GM21526 (cell line): ENCODE data around the gene ALDH16A1.

Experiments
- ATAC-seq: cut with Tn5 transposase; IDR thresholded peaks from one replicate; pipeline ENCODE4 v1.9.1; 2021; ENCODE audit warnings: moderate library complexity; ENCODE audit not compliant: unreplicated experiment, low FRiP score

Gene ALDH16A1

DNA sequence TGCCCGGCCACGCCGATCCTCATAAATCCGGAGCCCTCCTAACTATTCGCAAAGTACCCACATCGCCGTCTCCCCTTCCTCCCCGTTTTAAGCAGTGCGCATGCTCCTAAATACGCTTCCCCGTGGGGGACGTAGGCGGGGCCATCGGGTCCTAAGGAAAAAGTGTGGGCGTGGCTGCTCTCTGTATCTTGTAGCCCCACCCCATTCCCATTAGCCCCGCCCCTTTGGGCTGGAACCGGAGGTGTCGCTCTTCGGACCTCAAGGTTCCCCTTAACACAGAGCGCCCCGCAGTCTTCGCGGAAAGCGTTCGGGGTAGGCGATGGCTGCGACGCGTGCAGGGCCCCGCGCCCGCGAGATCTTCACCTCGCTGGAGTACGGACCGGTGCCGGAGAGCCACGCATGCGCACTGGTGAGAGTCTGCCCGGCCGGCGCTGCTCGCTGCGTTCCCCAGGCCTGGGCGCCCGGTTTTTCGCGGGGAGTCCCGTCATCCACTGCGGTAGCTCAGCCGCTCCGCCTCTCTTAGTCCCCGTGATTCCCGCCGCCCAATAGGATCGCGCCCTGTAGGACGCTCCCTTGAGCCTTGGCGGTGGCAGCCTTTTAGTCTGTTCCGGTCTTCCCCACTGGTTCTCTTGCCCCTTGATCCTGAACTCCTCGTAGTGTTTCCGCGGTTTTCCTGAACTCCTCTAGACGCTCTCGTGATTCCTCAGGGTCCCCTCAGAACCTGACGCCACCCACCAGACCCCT lies at the start of gene ALDH16A1:
Gene ALDH16A1 (plus strand): TSS at position 213 of the 744 bp plus-strand sequence. CDS start 107 bp downstream, at position 320.
- ATAC-seq, result peak; percentile 78

DNA sequence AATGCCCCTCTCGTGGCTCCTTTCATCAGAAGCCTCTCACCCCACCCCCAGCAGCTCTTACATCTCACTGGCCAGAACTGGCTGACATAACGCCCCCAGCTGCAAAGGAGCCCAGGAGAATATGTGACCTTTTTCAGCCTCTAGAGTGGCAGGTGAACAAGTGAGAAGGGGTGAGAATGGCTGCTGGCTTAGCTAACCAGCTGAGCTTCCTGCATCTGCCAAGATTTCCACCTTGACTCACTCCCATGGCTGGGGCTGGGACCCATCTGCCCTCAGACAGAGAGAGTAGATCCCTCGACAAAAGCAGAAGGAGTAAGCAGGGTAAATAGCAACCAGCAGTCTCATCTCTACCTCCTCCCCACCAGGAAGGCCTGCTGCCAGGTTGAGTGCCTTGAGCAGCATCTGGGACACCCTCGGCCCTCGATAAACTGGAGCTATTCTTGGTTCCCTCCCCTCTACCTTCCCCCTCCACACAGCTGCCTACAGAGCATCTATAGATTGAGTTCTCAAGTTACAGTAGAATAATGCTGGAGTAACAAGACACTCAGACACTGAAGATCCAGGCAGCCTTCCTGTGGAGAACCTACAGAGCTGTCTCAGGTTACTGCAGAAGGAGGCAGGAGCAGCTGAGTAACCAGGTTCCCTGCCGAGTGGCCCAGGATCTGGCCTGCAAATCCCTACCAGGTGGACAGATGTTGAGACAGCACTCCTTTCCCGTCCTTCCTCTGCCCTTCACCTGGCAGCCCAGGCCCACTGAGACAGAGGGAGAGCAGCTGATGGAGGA lies 49.4 kb upstream of the ALDH16A1 start:
- ATAC-seq, result no peak

DNA sequence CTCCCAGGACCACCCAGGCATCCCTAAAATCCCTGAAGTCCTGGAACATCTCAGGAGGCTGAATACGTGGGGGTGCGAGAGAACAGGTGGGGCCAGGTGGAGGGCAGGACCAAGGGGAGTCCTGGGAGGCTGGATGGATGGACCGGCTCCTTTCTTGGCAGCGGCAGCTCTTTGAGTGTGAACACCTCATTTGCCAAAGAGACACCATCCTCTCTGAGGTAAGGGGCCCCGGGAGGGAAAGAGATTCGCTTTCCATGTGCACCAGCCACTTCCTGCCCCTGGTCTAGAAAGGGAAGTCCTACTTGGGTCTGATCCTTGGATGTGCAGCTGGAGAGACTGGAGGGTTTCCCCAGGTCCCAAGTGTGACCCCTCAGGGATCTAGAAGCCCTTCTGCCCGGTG lies 45.9 kb upstream of the ALDH16A1 start:
- ATAC-seq, result no peak

DNA sequence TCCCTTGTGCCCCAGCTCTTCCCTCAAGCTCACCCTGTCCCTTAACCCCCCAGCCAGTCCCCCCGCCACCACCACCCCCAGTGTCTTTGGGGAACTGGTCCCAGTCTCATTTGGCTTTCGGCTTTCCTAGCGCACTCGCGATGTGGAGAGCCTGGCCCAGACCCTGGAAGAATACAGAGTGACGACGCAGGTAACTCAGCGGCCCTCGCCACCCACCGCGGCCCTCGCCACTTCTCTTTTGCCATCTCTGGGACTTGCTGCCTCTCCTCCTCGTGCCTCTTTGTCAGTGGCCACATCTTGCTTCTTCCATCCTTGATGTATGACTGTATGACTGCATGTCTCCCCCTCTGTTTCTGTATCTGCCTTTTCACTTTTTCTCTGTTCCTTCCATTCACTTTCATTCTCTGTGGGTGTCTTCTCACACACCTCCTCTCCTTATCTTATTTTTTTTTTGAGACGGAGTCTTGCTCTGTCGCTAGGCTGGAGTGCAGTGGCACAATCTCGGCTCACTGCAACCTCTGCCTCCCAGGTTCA lies 45.5 kb upstream of the ALDH16A1 start:
- ATAC-seq, result no peak

DNA sequence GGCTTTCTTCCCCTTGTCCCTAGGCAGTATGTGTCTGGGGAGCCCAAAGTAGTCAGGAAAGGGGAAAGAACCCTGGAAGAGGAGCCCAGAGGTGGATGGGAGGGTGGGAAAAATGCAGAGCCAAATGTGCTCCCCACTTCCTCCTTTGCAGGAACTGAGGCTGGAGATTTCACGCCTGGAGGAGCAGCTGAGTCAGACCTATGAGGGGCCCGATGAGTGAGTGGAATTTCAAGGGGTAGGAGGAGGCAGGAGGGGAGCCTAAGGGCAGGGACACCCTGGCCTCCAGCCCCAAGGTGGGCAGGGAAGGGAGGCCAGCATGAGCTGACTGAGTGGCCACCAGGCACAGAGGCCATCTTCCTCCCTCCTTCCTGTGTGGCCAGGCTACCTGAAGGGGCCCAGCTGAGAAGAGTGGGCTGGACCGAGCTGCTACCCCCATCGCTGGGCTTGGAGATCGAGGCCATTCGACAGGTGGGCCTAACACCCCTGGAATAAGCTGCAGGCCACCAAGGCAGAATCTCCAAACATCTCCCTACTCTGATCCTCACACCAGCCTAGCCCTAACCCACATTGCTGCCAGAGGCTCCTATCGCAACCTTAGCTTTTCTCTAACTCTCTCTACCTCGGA lies 44.1 kb upstream of the ALDH16A1 start:
- ATAC-seq, result no peak

DNA sequence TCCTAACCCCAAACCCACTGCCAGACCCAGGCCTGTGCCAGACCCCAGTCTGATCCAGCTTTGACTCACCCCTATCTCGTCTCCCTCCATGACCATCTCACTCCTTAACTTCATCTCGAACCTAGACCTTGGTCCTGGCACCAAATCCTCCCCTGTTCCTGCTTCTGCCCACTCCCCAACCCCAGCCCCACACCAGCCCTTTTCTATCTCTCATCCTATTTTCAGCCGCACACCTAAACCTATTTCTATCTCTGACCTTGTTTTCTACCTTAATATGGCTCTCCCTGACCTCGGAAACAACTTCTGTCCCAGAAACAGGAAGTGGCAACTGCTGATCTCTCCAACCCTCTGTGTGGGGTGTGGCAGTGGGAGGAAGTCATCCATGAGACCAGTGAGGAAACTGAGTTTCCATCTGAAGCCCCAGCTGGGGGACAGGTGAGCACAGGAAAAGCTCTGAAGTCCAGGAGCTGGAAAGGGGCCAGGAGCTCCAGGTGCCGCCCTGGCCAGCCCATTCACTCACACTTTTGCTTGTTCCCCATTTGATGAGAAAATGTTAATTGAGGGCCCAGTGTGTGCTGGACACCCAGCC lies 43.5 kb upstream of the ALDH16A1 start:
- no peak for ATAC-seq

DNA sequence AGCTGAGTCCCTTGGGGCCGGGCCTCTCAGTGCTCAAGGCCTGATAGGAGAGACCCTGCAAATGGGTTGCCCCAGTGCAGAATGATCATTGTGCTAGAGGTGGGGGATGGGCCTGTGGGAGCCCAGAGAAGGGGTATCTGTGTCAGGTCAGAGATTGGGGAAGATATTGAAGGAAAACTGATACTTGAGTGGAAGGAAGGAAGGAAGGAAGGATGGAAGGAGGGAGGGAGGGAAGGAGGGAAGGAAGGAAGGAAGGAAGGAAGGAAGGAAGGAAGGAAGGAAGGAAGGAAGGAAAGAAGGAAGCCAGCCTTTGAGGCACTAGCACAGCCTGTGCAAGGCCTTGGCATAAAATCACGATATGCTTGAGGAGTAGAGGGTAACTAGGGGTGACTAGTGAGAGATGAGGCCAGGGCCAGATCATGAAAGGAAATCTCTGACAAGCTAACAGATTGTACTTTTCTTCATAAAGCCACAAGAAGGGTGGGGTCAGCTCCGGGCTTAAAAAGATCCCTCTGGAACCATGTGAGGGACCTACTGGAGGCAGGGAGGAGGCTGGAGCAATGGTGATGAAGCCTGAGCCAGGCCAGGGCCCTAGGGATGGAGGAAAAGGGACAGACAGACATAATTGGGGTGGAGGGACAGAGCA lies 41.2 kb upstream of the ALDH16A1 start:
- no peak for ATAC-seq

DNA sequence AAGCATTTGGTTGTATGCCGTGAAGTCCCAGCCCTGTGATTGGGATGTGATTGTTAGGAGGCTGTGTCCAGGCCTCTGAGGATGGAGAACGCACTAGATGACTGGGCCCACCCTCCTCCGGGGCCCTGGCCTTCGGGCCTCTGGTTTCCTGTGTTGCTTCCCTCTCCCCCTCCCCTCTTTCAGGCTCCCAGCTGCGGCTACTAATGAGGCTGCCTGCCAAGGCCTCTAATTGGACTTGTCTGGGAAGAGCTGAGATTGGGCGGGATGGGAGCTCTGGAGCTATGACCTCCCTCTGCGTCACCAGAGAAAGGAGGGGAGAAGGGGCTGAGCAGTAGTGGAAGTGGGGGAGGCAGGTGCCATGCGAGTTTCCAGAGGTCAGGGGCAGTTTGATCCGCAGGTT lies 39.7 kb upstream of the ALDH16A1 start:
- no peak for ATAC-seq

DNA sequence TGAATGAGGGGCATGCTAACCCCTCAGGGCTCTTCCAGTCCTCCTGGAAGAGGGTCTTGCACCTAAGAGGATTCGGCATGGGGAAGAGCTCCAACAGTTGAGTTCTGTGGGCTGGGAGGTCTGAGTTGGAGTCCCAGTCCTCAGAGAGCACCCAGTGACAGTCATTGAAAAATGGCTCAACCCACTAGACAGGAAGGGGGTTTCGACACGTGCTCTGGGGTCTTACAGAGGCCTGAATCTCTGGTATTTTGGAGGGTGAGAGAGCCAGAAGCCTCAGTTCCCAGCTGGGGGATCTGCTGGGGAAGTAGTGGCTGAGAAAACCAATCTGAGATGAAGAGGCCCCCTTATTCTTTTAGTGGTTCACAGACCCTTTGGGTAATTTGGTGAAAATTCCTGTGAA lies 38.8 kb upstream of the ALDH16A1 start:
- no peak for ATAC-seq

DNA sequence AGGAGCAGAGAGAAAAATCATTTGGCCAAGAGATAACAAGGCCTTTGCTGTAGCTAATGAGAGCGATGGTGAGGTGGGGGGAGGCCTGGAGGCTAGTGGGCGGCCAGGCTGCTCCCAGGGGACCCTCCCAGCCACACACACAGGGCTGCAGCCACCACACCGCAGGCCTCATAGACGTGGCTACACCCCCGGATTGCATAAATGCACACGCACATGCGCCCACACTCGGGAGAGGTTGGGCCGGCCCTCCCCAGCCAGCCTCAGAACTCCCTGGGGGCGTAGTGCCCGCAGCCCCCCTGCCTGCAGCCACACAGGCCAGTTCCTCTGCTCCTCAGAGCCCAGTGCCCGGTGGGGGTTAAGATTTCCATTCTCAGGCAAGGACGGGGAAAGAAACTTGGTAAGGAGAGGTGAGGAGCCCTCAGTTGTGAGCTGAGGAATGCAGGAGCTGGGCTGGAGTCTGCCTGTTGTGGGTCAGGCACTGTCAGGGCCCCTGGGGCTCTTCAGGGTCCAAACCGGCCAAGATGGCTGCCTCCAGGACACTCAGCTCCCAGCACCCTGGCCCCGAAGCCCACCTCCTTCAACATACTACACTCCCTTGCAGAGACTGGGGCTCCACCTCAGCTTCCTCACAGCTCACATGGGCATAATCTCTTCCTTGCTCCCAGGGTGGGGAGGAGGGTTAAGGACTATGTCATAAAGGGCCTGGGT lies 37.8 kb upstream of the ALDH16A1 start:
- ATAC-seq, result no peak

DNA sequence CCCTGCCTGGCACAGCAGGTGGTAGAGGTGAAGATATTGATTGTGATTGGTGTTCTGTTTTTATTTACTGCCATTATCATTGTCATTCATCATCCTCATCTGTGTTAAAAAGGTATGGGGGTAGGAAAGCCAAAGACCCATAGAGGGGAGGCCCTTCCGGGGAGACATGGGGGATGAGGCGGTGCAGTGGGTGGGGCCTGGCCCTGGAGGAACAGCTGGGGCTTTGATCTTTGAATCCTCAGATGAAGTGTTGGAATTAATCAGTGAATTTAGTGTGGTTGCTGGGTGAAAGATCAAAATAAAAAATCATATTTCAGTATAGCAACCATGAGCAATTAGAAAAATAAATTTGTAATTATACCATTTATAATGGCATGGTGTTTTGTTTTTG lies 37.2 kb upstream of the ALDH16A1 start:
- ATAC-seq, result no peak

DNA sequence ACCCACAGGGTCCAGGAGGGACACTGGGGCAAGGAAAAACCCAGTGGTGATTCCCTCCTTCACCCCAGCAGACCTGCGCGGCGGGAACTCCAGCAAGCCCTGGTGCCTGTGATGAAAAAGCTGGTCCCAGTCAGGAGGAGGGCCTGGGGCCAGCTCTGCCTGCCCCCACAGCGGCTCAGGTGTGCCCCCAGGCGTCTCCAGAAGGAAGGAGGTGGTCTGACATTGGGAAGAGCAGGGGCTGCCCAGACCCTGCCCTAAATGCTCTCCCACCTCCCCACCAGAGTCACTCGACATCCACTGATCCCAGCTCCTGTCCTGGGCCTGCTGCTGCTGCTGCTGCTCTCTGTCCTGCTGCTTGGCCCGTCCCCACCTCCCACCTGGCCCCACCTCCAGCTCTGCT lies 35.9 kb upstream of the ALDH16A1 start:
- ATAC-seq, result no peak

DNA sequence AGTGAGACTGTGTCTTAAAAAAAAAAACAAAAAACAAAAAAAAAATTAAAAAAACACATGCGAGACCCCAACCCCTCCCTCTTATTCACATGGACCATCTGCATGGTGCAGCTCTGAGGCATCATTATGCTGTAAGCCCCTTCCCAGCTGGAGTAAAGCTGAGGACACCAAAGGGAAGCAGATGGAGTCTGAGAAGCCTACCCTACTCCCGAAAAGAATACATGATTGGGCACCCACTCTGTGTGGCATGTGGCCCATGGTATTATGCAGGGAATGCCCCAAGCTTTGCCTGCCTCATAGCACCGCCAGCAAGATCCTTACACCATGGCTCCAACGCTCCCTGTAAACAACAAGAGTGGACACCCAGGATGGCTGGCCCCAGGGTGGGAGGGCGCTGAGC lies 34.5 kb upstream of the ALDH16A1 start:
- no peak for ATAC-seq

DNA sequence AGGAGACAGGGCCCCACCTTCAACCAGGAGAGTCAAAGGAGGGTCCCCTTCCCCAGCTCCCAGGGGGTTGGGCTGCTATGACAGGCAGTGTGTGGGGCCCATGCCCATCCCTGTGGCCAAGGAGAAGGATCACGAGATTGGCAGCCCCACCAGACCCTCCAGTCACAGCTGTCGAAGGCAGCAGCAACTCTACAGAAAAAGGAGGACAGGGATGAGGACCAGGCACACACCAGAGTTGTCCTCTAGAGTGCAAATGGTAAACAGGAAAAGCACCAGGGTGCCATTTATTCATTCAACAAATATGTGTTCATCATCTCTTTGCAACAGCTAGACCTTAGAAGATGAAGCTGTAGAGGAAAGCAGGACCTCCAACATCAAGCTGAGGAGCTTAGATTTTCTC lies 33.9 kb upstream of the ALDH16A1 start:
- no peak for ATAC-seq

DNA sequence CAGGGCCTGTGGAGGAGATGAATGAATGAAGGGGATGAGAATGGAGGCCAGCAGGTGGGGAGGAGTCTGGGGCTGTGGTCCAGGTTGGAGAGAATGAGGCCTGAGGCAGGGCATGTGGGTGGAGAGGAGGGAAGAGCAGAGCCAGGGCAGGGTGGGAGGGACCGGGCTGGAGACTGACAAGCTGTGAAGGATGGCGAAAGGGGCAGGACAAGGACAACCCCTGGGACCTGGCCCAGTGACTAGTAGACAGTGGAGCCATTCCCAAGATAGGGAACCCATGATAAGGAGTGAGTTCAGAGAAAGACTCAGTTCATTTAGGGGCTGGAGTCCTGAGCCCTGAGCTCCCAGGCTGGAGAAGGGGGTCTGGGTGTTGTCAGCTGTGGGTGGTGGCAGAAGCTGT lies 32.8 kb upstream of the ALDH16A1 start:
- ATAC-seq, result no peak

DNA sequence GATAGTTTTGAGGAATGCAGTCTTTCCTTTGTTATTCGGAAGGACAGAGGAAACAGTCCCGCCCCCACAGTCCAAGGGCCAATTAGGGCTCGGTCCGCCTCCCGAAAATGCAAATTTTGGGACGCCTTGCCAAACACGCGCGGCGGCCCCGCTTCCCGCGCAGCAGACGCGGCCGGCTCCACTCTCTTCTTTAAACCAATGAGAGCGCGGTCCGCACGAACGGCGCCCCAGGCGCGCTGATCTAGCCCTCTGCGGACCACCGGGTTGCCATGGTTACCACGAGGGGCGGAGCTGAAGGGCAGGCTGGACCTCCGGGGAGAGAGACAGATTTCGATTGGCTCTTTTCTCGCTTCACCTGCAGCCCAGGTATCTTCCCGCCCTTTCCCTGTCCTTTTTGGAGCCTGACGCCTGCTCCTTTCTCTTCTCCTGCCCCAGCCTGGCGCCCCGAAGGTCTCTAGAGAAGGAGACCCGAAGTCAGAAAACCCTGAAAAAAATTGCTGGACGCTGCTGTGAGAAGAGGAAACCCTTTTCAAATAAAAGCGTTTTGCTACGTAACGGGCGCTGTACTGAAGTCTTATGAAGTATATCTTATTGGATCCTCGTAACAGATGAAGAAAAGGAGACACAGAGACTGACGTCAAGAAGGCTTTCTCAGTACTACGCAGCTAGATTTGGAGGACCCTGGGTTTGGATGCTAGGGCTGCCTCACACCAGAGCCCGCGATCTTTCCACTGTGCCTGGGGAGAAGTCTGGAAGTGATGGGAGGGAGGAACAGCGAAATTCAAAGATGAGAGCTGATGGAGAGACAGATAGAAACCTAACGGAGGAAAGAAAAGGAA lies 31.8 kb upstream of the ALDH16A1 start:
- ATAC-seq, result no peak

DNA sequence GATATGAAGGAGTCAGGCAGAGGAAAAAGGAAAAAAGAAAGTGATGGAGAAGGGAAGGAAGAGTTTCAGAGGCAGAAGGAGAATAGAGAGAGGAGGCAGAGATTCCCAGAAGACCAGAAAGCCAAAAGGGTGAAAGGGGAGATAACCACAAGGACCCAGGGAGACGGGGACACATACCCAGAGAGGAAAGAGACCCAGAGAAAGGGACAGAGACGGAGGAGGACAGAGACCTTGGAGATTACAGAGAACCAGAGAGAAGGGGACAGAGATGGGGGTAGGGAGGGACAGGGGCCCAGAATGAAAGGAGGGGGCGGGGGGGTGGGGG lies 31.2 kb upstream of the ALDH16A1 start:
- ATAC-seq, result no peak

DNA sequence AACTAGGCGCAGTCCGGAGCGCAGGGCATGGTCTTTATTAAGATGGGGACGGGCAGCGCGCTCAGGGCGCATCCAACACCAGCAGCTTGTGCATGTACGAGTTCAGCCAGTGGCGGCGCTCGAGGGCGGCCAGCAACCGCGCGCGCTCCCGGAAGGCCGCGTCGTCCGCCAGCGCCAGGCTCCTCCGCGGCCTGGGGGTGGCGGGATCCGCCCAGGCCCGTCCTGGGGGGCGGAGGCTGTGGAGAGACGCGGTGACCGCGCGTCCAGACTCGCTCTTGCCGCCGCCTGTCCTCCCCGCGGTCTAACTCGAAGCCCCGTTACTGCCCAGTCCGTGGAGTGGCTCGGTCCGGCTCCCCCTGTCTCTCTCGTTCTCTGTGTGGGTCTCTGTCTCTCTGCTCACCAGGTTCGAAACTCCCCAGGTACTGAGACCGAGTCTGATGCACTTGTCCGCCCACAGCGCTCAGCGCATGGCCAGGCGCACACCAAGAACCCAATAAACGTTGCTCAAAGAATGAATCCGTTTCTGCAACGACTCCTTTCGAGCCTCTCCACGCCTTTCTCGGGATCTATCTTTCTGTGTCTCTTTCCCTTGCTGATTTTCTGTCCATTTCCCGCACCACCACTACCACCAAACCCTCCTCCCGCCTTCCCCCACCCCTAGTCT lies 30.5 kb upstream of the ALDH16A1 start:
- no peak for ATAC-seq
